ENCODE results near the gene MMP2.

GRCh38 chr16:55479430-55480140 is 587 bp downstream of the MMP2 start:
- TF ChIP-seq CTCF (IDR thresholded peaks at IDR 0.05) (no peak), POLR2A (IDR thresholded peaks at IDR 0.05) (no peak)
